ENCODE measurements around the gene ERFL.

- TF ChIP-seq, protein P1, sequence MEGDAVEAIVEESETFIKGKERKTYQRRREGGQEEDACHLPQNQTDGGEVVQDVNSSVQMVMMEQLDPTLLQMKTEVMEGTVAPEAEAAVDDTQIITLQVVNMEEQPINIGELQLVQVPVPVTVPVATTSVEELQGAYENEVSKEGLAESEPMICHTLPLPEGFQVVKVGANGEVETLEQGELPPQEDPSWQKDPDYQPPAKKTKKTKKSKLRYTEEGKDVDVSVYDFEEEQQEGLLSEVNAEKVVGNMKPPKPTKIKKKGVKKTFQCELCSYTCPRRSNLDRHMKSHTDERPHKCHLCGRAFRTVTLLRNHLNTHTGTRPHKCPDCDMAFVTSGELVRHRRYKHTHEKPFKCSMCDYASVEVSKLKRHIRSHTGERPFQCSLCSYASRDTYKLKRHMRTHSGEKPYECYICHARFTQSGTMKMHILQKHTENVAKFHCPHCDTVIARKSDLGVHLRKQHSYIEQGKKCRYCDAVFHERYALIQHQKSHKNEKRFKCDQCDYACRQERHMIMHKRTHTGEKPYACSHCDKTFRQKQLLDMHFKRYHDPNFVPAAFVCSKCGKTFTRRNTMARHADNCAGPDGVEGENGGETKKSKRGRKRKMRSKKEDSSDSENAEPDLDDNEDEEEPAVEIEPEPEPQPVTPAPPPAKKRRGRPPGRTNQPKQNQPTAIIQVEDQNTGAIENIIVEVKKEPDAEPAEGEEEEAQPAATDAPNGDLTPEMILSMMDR (conservative IDR thresholded peaks at IDR 0.05 in 1 of 2, IDR thresholded peaks at IDR 0.05 in 1 of 2; ENCODE audit: extremely low read depth in 1 of 2, insufficient read depth in 1 of 2, low read depth in 1 of 2, low read length in 2 of 2): no peak
- TF ChIP-seq EZH2 (IDR thresholded peaks at IDR 0.05; ENCODE audit: borderline replicate concordance, low read length): no peak
Observed at GRCh38 chr19:41917676-41918075, 10.6 kb downstream of the ERFL start.

Data from mammary epithelial cell (primary cell).